ENCODE measurements around the gene DSTN. TPM values are rescaled to one million over a fixed set of nuclear protein-coding genes. Genes with fewer than 3 reads are reported as not detected.

DSTN gene
- total and polyA plus RNA-seq, 9 of the 15 experiments (the other 6 are each of a cell fraction or from before 2014, with no cell fraction given), result 25.7 to 88.3 (median 61.0) TPM

DNA sequence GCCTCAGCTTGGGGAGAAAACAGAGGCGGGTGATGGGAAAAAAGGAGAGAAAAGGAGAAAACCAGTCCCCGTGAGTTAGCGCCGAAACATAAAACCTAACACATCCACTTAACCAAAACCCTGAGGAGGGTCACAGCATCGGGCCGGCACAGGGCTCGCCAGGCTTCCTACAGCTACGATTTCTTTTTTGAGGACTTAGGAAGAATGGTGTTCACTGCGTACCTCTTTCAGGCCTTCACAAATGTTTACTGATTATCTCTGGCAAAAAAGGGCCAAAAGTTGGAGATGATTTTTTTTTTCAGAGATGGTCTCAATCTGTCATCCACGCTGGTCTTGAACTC is 48.8 kb downstream of the DSTN start:
- Histone ChIP-seq H3K4me2 (ENCODE audit: insufficient read depth, low read length) (no peak overlapping the region), H3K9ac (ENCODE audit: insufficient read depth in 1 of 2, low read depth in 2 of 2, low read length in 2 of 2) (no peak overlapping the region), H3K9me3 (replicated peaks; ENCODE audit: control insufficient read depth, insufficient read depth, low read depth, low read length) (no peaks in the 10 kb centered on the region), H3K27ac (ENCODE audit: extremely low read depth, low read depth, low read length) (no peak overlapping the region), H3K27me3 (ENCODE audit: control insufficient read depth in 2 of 2, insufficient read depth in 2 of 2, low read length in 2 of 2) (no peaks in the 10 kb centered on the region), H3K4me1 (replicated peaks in 1 of 2; ENCODE audit: control insufficient read depth in 2 of 2, insufficient read depth in 2 of 2, low read length in 2 of 2) (peaks cover 0 to 13% of the 10 kb centered on the region in 2 experiments; a peak in 2 of 5 replicates), H3K79me2 (ENCODE audit: control insufficient read depth, insufficient read depth, low read length) (no peaks in the 10 kb centered on the region), H3K9me1 (ENCODE audit: control insufficient read depth, insufficient read depth, low read length) (no peaks in the 10 kb centered on the region), H3K4me3 (no peak overlapping the region), H2AFZ (ENCODE audit: low read depth, low read length) (no peak overlapping the region), H3K36me3 (ENCODE audit: control insufficient read depth, insufficient read depth, low read length) (peaks cover 40% of the 10 kb centered on the region; the same call in 1 of the 3 replicates), H4K20me1 (replicated peaks; ENCODE audit: control insufficient read depth, insufficient read depth, low read length) (no peaks in the 10 kb centered on the region)
- TF ChIP-seq, protein P1, sequence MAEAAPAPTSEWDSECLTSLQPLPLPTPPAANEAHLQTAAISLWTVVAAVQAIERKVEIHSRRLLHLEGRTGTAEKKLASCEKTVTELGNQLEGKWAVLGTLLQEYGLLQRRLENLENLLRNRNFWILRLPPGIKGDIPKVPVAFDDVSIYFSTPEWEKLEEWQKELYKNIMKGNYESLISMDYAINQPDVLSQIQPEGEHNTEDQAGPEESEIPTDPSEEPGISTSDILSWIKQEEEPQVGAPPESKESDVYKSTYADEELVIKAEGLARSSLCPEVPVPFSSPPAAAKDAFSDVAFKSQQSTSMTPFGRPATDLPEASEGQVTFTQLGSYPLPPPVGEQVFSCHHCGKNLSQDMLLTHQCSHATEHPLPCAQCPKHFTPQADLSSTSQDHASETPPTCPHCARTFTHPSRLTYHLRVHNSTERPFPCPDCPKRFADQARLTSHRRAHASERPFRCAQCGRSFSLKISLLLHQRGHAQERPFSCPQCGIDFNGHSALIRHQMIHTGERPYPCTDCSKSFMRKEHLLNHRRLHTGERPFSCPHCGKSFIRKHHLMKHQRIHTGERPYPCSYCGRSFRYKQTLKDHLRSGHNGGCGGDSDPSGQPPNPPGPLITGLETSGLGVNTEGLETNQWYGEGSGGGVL (CRISPR knock-in tag; IDR thresholded peaks at IDR 0.05), result no peak
- no peak for TF ChIP-seq SMAD2 (IDR thresholded peaks at IDR 0.05; ENCODE audit: low read depth, low read length)
- TF ChIP-seq FUS (optimal IDR thresholded peaks at IDR 0.05; ENCODE audit: low read depth, low read length), result no peak
- no peak for TF ChIP-seq SMC3 (conservative IDR thresholded peaks at IDR 0.05; ENCODE audit: insufficient read depth, low read depth, low read length)
- no peak for TF ChIP-seq GATAD2A (IDR thresholded peaks at IDR 0.05)
- no peak for TF ChIP-seq CEBPG (CRISPR knock-in tag; IDR thresholded peaks at IDR 0.05)
- no peak for TF ChIP-seq CEBPG (tag; conservative IDR thresholded peaks at IDR 0.05 in 1 of 2, IDR thresholded peaks at IDR 0.05 in 1 of 2)
- no peak for TF ChIP-seq TSC22D4 (tag; IDR thresholded peaks at IDR 0.05)
- CTCF ChIA-PET (ENCODE audit: low intra/inter-chr PET ratio), result interaction anchor here (0.8 kb wide), 2 partner anchors 114 to 130 kb away, joined by 3 read pairs; no protein-coding TSS in a partner anchor
- POLR2A ChIA-PET, result interaction anchor here (1.3 kb wide), 1 partner anchor 13 kb away, joined by 3 read pairs; no protein-coding TSS in a partner anchor
- no peak for DNase-seq (ENCODE audit: extremely low read depth in 1 of 4, low spot score in 3 of 4)
- no peak for FAIRE-seq
- in situ Hi-C loops (cut with MboI), result no loop called here
- no TSS peak for BruUV-seq (replicated peaks)
- intact Hi-C loops (cut with micrococcal nuclease), result no loop called here
- 93% methylated on average over 7 of the region's 10 CpGs for WGBS (ENCODE audit: insufficient coverage, low coverage, missing lambda C conversion rate)
- no peak for ATAC-seq
